ENCODE results near the gene PPP2R2C. TPM values are rescaled to one million over a fixed set of nuclear protein-coding genes. Genes with fewer than 3 reads are reported as not detected.

The PPP2R2C gene
- total and polyA plus RNA-seq, 2 donors = 5.4 to 6.4 TPM

DNA sequence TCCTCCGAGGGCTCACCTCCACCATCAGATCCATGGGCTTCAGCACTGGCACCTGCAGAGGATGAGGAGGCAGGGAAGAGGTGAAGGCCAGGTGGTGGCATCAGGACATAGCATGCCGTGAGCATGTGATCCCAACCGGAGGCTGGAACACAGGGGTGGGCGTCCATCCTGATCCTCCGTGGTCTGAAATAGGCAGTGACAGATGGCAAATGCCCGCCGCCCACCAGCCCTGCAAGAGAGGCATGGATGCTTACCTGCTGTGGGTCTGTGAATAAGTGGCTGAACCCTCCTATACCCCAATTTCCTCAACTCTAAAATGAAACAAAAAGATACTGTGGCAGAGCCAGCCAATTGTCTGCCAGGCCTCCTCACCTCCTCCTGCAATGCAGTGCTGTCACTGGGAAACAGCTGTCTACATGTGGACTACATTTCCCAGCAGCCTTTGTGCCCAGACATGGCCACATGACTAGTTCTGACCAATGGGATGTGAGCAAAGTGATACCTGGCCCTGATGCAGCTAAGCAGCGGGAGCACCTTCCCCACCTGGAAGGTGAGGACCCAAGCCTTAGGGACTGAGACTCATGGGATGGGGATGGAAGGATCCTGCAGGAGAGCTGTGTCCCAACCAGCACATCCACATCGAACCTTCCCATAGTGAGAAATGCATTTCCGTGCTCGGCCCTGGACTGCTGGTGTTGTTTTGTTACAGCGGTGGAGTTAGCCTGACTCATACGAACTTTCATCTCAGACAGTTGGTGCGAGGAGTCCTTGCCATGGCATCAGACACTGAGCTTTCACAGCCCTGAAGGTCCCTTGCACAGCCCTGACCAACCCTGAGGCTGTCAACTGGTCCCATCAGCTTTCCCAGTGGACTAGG is 99.5 kb downstream of the PPP2R2C start:
- peak in 5 of 9 donors; percentile 10 to 39 (median 14) for DNase-seq (ENCODE audit: low read depth in 6 of 9, low spot score in 9 of 9)
- Histone ChIP-seq H3K9me3 (ENCODE audit: control insufficient read depth in 2 of 2, insufficient read depth in 1 of 2, low read length in 1 of 2) (no peaks in the 10 kb centered on the region), H3K27me3 (ENCODE audit: control insufficient read depth in 2 of 2, insufficient read depth in 1 of 2, low read length in 1 of 2) (no peaks in the 10 kb centered on the region), H3K4me1 (ENCODE audit: control insufficient read depth in 2 of 2, insufficient read depth in 2 of 2, low read length in 2 of 2) (no peaks in the 10 kb centered on the region), H3K4me3 (ENCODE audit: low read length in 2 of 2) (no peak overlapping the region), H3K27ac (ENCODE audit: low read depth in 1 of 2, low read length in 1 of 2) (no peak overlapping the region), H3K36me3 (ENCODE audit: control insufficient read depth in 2 of 2, insufficient read depth in 2 of 2, low read length in 1 of 2) (no peaks in the 10 kb centered on the region)
- WGBS = 90% methylated on average over 14 of the region's 14 CpGs

GRCh38 chr4:6371812-6372211 is 100.6 kb downstream of the PPP2R2C start:
- no peak for DNase-seq (ENCODE audit: low read depth in 6 of 9, low spot score in 9 of 9)
- H3K4me1 ChIP-seq (ENCODE audit: control insufficient read depth in 2 of 2, insufficient read depth in 2 of 2, low read length in 2 of 2) = no peaks in the 10 kb centered on the region
- WGBS = 91% methylated on average over 13 of the region's 13 CpGs
- H3K9me3 ChIP-seq (ENCODE audit: control insufficient read depth in 2 of 2, insufficient read depth in 1 of 2, low read length in 1 of 2) = no peaks in the 10 kb centered on the region
- H3K4me3 ChIP-seq (ENCODE audit: low read length in 2 of 2) = no peak overlapping the region
- no peaks in the 10 kb centered on the region for H3K27me3 ChIP-seq (ENCODE audit: control insufficient read depth in 2 of 2, insufficient read depth in 1 of 2, low read length in 1 of 2)
- no peak overlapping the region for H3K27ac ChIP-seq (ENCODE audit: low read depth in 1 of 2, low read length in 1 of 2)
- H3K36me3 ChIP-seq (ENCODE audit: control insufficient read depth in 2 of 2, insufficient read depth in 2 of 2, low read length in 1 of 2) = no peaks in the 10 kb centered on the region

GRCh38 chr4:6371271-6371670 is 101.1 kb downstream of the PPP2R2C start:
- no peaks in the 10 kb centered on the region for H3K4me1 ChIP-seq (ENCODE audit: control insufficient read depth in 2 of 2, insufficient read depth in 2 of 2, low read length in 2 of 2)
- H3K27me3 ChIP-seq (ENCODE audit: control insufficient read depth in 2 of 2, insufficient read depth in 1 of 2, low read length in 1 of 2) = no peaks in the 10 kb centered on the region
- no peak for DNase-seq (ENCODE audit: low read depth in 6 of 9, low spot score in 9 of 9)
- H3K4me3 ChIP-seq (ENCODE audit: low read length in 2 of 2) = no peak overlapping the region
- 90% methylated on average over 5 of the region's 5 CpGs for WGBS
- no peaks in the 10 kb centered on the region for H3K36me3 ChIP-seq (ENCODE audit: control insufficient read depth in 2 of 2, insufficient read depth in 2 of 2, low read length in 1 of 2)
- H3K9me3 ChIP-seq (ENCODE audit: control insufficient read depth in 2 of 2, insufficient read depth in 1 of 2, low read length in 1 of 2) = no peaks in the 10 kb centered on the region
- no peak overlapping the region for H3K27ac ChIP-seq (ENCODE audit: low read depth in 1 of 2, low read length in 1 of 2)

GRCh38 chr4:6369924-6370645 is 102.3 kb downstream of the PPP2R2C start:
- WGBS = 56% methylated on average over 17 of the region's 17 CpGs
- no peaks in the 10 kb centered on the region for H3K9me3 ChIP-seq (ENCODE audit: control insufficient read depth in 2 of 2, insufficient read depth in 1 of 2, low read length in 1 of 2)
- H3K27ac ChIP-seq (ENCODE audit: low read depth in 1 of 2, low read length in 1 of 2) = no peak overlapping the region
- DNase-seq (ENCODE audit: low read depth in 6 of 9, low spot score in 9 of 9) = no peak
- no peaks in the 10 kb centered on the region for H3K36me3 ChIP-seq (ENCODE audit: control insufficient read depth in 2 of 2, insufficient read depth in 2 of 2, low read length in 1 of 2)
- H3K4me3 ChIP-seq (ENCODE audit: low read length in 2 of 2) = no peak overlapping the region
- no peaks in the 10 kb centered on the region for H3K27me3 ChIP-seq (ENCODE audit: control insufficient read depth in 2 of 2, insufficient read depth in 1 of 2, low read length in 1 of 2)
- no peaks in the 10 kb centered on the region for H3K4me1 ChIP-seq (ENCODE audit: control insufficient read depth in 2 of 2, insufficient read depth in 2 of 2, low read length in 2 of 2)

DNA sequence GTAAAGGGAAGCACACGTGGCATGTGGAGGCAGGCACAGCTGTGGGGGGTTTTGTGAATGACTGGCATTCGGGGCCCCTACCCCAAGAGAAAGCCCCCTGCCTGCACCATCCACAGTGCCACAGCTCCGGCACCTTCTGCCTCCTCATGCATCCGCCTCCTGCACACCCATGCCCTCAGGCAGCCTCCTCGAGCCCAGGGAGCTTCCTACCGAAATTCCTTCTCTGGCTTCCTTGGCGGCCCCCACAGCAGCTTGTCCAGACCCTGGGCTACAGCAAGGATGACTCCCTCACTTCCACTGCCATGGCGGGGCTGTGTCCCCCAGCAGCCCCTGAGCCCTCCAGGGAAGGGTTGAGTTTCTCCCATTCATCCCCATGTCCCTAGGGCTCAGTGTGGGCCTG is 102.9 kb downstream of the PPP2R2C start:
- no peaks in the 10 kb centered on the region for H3K9me3 ChIP-seq (ENCODE audit: control insufficient read depth in 2 of 2, insufficient read depth in 1 of 2, low read length in 1 of 2)
- H3K36me3 ChIP-seq (ENCODE audit: control insufficient read depth in 2 of 2, insufficient read depth in 2 of 2, low read length in 1 of 2) = no peaks in the 10 kb centered on the region
- no peak overlapping the region for H3K4me3 ChIP-seq (ENCODE audit: low read length in 2 of 2)
- no peak for DNase-seq (ENCODE audit: low read depth in 6 of 9, low spot score in 9 of 9)
- H3K27me3 ChIP-seq (ENCODE audit: control insufficient read depth in 2 of 2, insufficient read depth in 1 of 2, low read length in 1 of 2) = no peaks in the 10 kb centered on the region
- no peak overlapping the region for H3K27ac ChIP-seq (ENCODE audit: low read depth in 1 of 2, low read length in 1 of 2)
- H3K4me1 ChIP-seq (ENCODE audit: control insufficient read depth in 2 of 2, insufficient read depth in 2 of 2, low read length in 2 of 2) = no peaks in the 10 kb centered on the region
- WGBS = 71% methylated on average over 8 of the region's 8 CpGs

GRCh38 chr4:6369035-6369434 is 103.4 kb downstream of the PPP2R2C start:
- no peaks in the 10 kb centered on the region for H3K9me3 ChIP-seq (ENCODE audit: control insufficient read depth in 2 of 2, insufficient read depth in 1 of 2, low read length in 1 of 2)
- no peak for DNase-seq (ENCODE audit: low read depth in 6 of 9, low spot score in 9 of 9)
- no peaks in the 10 kb centered on the region for H3K36me3 ChIP-seq (ENCODE audit: control insufficient read depth in 2 of 2, insufficient read depth in 2 of 2, low read length in 1 of 2)
- H3K27ac ChIP-seq (ENCODE audit: low read depth in 1 of 2, low read length in 1 of 2) = no peak overlapping the region
- WGBS = 79% methylated on average over 8 of the region's 8 CpGs
- H3K27me3 ChIP-seq (ENCODE audit: control insufficient read depth in 2 of 2, insufficient read depth in 1 of 2, low read length in 1 of 2) = no peaks in the 10 kb centered on the region
- no peak overlapping the region for H3K4me3 ChIP-seq (ENCODE audit: low read length in 2 of 2)
- H3K4me1 ChIP-seq (ENCODE audit: control insufficient read depth in 2 of 2, insufficient read depth in 2 of 2, low read length in 2 of 2) = no peaks in the 10 kb centered on the region

- Histone ChIP-seq H3K27ac (ENCODE audit: low read depth in 1 of 2, low read length in 1 of 2) (no peak overlapping the region), H3K27me3 (ENCODE audit: control insufficient read depth in 2 of 2, insufficient read depth in 1 of 2, low read length in 1 of 2) (no peaks in the 10 kb centered on the region), H3K4me3 (ENCODE audit: low read length in 2 of 2) (no peak overlapping the region), H3K4me1 (ENCODE audit: control insufficient read depth in 2 of 2, insufficient read depth in 2 of 2, low read length in 2 of 2) (no peaks in the 10 kb centered on the region), H3K9me3 (ENCODE audit: control insufficient read depth in 2 of 2, insufficient read depth in 1 of 2, low read length in 1 of 2) (no peaks in the 10 kb centered on the region), H3K36me3 (ENCODE audit: control insufficient read depth in 2 of 2, insufficient read depth in 2 of 2, low read length in 1 of 2) (no peaks in the 10 kb centered on the region)
- WGBS = 89% methylated on average over 12 of the region's 12 CpGs
- no peak for DNase-seq (ENCODE audit: low read depth in 6 of 9, low spot score in 9 of 9)
These were observed 103.8 kb downstream of the PPP2R2C start for GRCh38 chr4:6368601-6369000.

DNA sequence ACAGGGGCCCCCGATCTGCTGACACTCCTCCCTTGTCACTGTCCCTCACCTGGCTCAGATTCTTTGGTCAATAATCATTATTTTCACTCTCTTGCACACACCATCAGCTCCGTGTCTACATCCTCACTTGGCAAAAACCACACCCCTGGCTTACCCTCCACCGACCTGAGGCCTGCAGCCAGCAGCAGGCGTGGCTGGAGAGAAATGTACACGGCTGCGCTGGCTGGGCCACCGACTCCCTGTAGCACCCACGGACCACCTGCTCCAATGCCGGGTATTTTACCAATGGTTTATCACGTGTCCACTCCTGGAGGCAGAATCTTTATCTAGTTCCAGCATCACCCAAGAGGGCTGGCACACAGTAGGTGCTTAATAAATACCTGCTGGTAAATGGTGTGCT is 104.3 kb downstream of the PPP2R2C start:
- WGBS = 87% methylated on average over 10 of the region's 10 CpGs
- no peak overlapping the region for H3K4me3 ChIP-seq (ENCODE audit: low read length in 2 of 2)
- no peaks in the 10 kb centered on the region for H3K36me3 ChIP-seq (ENCODE audit: control insufficient read depth in 2 of 2, insufficient read depth in 2 of 2, low read length in 1 of 2)
- H3K27me3 ChIP-seq (ENCODE audit: control insufficient read depth in 2 of 2, insufficient read depth in 1 of 2, low read length in 1 of 2) = no peaks in the 10 kb centered on the region
- no peaks in the 10 kb centered on the region for H3K4me1 ChIP-seq (ENCODE audit: control insufficient read depth in 2 of 2, insufficient read depth in 2 of 2, low read length in 2 of 2)
- DNase-seq (ENCODE audit: low read depth in 6 of 9, low spot score in 9 of 9) = no peak
- H3K27ac ChIP-seq (ENCODE audit: low read depth in 1 of 2, low read length in 1 of 2) = no peak overlapping the region
- H3K9me3 ChIP-seq (ENCODE audit: control insufficient read depth in 2 of 2, insufficient read depth in 1 of 2, low read length in 1 of 2) = no peaks in the 10 kb centered on the region

DNA sequence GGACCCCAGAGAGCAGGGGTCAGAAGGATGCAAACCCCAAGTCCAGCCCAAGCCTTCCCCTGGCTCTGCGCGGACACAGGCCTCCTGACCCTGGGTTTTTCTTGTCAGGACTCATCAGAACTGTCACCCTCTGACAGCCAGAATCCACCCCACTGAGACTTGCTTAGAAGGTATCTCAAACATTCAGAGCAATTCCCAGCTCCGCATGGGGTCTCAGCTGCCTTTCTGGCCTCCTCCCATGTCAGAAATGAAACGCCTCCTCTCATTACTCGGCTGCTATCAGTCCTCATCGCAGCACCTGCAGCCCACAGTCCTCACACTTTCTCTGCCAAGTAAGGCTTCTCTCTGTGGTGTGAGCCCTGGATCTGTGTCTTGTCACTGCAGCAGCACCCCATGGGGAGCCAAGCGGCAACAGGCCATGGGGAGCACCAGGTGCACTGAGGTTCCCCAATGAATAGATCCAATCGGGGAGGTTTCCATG is 105.0 kb downstream of the PPP2R2C start:
- H3K9me3 ChIP-seq (ENCODE audit: control insufficient read depth in 2 of 2, insufficient read depth in 1 of 2, low read length in 1 of 2) = no peaks in the 10 kb centered on the region
- H3K4me1 ChIP-seq (ENCODE audit: control insufficient read depth in 2 of 2, insufficient read depth in 2 of 2, low read length in 2 of 2) = no peaks in the 10 kb centered on the region
- no peak overlapping the region for H3K27ac ChIP-seq (ENCODE audit: low read depth in 1 of 2, low read length in 1 of 2)
- no peaks in the 10 kb centered on the region for H3K36me3 ChIP-seq (ENCODE audit: control insufficient read depth in 2 of 2, insufficient read depth in 2 of 2, low read length in 1 of 2)
- 53% methylated on average over 8 of the region's 8 CpGs for WGBS
- no peak for DNase-seq (ENCODE audit: low read depth in 6 of 9, low spot score in 9 of 9)
- H3K27me3 ChIP-seq (ENCODE audit: control insufficient read depth in 2 of 2, insufficient read depth in 1 of 2, low read length in 1 of 2) = no peaks in the 10 kb centered on the region
- no peak overlapping the region for H3K4me3 ChIP-seq (ENCODE audit: low read length in 2 of 2)

Data from thymus (tissue), 11 donors.